GM12801 (cell line): ENCODE measurements around the gene MCTP1.

ENCODE experiments used
- CTCF ChIP-seq: IDR thresholded peaks from one replicate; pipeline ENCODE4 v1.5.1; 2011; ENCODE audit warnings: control low read depth; ENCODE audit not compliant: insufficient read length; ENCODE audit errors: extremely low read depth

MCTP1 gene

GRCh38 chr5:95159603-95160002 lies 125.3 kb downstream of the MCTP1 start:
- TF ChIP-seq CTCF: no peak

GRCh38 chr5:95155888-95156287 lies 129.0 kb downstream of the MCTP1 start:
- TF ChIP-seq CTCF: no peak

GRCh38 chr5:95153511-95153910 lies 131.4 kb downstream of the MCTP1 start:
- TF ChIP-seq CTCF: no peak

- TF ChIP-seq CTCF: no peak
Measured at GRCh38 chr5:95152535-95152934, 132.4 kb downstream of the MCTP1 start.

GRCh38 chr5:95152131-95152530 lies 132.8 kb downstream of the MCTP1 start:
- TF ChIP-seq CTCF: no peak

GRCh38 chr5:95151694-95152093 lies 133.2 kb downstream of the MCTP1 start:
- no peak for TF ChIP-seq CTCF

GRCh38 chr5:95149387-95149786 lies 135.5 kb downstream of the MCTP1 start:
- no peak for TF ChIP-seq CTCF

GRCh38 chr5:95148453-95148852 lies 136.4 kb downstream of the MCTP1 start:
- no peak for TF ChIP-seq CTCF
